ENCODE data around the gene MRPL16.
A peak's percentile ranks its signal among the peaks of the same experiment; 100 is the strongest.
"Not testable (repeated sequence)": the region's sequence is repeated elsewhere in the genome, so short reads cannot be mapped to it uniquely, and the experiment has no call there.

MRPL16 gene

DNA sequence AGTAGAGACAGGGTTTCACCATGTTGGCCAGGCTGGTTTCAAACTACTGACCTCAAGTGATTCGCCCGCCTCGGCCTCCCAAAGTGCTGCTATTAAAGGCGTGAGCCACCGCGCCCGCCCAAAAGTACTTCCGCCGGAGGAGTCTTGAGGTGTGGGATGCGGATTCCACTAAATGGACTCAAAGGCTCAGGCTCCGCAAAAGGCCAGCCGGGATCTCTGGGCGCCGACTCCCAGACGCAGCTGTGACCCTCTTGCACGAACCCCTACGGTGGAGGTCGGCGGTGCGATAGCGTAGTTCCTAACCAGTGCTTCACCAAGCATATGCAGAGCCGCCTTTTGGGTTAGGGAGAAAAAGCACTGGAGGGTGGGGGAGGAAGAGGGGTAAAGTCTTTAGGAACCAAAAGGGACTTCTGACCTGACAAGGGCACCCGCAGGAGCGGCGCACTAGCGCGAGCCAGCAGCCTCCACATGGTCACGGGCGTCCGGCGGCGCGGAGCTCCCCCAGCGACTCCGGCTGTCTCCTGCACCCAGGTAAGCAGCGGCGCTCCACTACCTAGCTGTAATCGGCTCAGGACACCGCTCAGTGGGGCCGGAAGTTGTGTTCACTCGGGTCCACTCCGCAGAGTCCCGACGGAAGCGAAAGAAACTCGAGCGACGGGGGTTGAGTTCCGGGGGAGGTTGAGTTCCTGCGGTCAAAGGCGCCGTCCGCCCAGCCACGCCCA lies at the start of gene MRPL16:
Gene MRPL16 (minus strand): TSS at position 590 of the 722 bp plus-strand sequence. CDS start 120 bp downstream, at position 470.
- DNase-seq: peak; percentile 94

DNA sequence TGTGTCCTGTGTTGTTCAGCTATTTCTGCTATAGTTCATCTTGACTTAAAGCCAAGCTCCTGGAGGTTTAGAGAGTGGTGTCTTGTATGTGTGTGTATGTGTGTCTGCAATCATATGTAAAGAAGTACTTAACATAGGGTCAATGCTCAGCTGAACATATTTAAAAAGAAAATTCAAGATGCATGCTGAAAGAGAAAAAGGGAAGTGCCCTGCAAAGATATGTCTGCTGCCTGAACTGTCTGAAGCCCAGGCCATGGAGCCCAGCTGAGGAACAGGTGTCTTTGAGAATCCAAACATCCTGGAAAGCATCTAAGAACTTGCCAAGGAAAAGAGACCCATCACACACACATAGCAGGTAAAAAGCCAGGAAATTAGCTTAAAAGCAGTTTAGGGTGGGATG lies 49.1 kb upstream of the MRPL16 start:
- no peak for DNase-seq

DNA sequence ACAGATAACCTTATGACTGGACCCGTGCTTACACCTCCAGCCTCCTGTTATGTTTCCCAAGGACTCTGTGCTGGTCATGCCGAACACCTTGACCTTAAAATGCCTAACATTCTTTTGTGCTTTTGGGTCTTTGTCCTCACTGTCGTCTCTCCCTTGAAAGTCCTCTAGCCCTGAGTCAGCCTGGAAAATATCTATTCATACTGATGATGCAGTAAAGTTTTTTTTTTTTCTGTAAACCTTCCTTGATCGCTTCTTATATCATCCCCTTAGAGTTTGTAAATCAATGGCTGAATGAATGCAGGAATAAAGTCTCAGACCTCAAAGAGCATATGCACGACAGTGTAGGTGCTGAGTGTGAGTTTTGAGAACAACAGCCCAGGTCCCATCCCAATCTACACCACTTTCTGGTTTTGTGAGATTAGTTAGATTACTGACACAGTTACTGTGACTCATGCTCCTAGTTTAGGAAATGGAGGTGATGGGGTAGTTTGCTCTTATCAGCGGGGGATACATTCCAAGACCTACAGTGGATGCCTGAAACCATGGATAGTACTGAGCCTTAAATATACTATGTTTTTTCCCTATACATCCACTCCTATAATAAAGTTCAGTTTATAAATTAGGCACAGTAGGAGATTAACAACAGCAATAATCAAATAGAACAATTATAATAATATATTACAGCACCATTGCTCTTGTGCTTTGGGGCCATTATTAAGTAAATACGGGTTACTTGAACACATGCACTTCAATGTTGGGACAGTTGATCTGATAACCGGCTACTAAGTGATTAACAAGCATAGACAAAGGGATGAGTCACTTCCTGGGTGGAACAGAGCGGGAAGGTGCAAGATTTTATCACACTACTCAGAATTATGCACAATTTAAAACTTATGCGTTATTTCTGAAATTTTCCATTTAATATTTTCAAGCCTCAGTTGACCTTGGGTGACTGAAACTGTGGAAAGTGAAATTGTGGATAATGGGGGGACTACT lies 47.2 kb upstream of the MRPL16 start:
- no peak for DNase-seq

DNA sequence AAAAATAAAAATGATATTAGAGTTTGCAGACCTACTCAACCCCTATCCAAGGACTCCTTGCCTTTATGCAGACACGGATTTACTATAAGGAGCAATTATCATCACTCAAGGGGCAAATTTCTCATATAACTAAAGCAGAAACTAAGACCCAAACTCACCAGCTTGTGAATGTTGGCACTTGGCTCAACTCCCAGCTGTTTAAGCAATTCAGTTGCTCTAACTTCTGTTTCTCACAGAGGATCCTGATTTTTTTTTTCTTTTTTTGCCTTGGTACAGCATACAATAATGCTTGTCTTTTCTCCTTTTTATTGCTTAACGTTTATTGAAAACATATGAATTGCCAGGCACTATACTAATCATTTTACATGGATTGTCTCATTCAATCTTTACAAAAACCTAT lies 44.3 kb upstream of the MRPL16 start:
- no peak for DNase-seq

DNA sequence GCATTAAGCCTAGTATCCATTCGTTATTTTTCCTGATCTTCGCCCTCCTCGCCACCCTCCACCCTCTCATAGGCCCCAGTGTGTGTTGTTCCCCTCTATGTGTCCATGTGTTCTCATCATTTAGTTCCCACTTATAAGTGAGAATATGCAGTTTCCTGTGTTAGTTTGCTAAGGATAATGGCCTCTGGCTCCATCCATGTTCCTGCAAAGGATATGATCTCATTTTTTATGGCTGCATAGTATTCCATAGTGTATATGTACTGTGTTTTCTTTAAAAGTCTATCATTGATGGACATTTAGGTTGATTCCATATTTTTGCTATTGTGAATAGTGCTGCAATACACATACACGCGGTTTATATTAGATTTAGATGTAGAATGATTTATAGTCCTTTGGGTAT lies 40.8 kb upstream of the MRPL16 start:
- DNase-seq: not testable (repeated sequence)

DNA sequence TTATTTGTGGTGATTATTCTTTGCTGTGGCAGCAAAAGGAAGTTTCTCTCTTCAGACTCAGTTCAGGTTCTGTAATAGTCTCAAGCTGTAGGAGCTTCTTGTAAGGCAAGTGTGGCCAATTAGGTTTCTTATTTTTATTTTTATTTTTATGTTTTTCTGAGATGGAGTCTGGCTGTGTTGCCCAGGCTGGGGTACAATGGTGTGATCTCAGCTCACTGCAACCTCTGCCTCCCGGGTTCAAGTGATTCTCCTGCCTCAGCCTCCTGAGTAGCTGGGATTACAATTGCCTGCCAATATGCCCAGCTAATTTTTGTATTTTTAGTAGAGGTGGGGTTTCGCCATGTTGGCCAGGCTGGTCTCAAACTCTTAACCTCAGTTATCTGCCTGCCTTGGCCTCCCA lies 39.0 kb upstream of the MRPL16 start:
- not testable (repeated sequence) for DNase-seq

DNA sequence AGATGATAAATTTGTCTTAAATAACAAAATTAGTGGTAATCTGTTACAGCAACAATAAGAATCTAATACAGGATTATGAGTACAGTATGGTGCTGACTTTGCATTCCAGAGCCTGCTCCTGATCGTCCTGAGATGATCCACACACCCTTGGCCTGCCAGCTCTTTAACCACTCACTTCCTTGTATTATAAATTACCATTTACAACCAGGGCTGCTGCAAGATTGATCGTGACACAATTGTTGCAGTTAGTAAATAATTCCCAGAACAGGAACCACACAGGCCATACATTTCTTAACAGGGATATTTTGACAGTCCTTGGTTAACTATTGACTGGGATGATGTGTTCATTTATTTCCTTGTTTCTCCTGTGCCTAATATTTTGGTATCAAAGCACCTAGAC lies 38.6 kb upstream of the MRPL16 start:
- DNase-seq: no peak

DNA sequence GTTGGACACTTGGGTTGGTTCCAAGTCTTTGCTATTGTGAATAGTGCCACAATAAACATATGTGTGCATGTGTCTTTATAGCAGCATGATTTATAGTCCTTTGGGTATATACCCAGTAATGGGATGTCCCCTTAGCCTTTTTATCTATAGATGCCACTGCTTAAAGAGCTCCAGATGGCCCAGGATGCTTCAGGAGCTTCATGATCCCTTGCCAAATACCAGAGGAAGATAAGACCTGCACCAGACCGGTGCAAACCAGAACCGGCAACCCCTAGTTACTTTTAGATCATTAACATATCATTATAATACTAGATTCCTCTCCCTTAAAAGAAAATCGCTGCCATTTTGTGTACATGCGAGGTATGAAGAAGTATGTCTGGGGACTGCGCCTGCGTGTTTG lies 37.9 kb upstream of the MRPL16 start:
- not testable (repeated sequence) for DNase-seq

DNA sequence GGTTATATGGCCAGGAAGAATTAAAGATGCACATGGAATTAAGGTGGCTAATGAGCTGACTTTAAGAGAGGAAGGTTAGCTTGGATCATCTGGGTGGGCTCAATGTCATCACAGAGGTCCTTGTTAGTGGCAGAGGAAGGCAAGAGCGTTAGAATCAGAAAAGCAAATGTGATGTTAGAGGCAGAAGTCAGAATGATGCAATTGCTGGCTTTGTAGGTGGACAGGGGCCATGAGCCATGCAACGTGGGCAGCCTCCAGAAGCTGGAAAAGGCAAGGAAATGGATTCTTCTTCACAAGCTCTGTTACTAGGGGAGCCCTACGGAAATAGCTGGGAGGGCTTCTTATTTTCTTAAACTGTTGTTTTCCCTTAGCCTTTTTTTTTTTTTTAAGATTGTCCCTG lies 37.0 kb upstream of the MRPL16 start:
- no peak for DNase-seq

DNA sequence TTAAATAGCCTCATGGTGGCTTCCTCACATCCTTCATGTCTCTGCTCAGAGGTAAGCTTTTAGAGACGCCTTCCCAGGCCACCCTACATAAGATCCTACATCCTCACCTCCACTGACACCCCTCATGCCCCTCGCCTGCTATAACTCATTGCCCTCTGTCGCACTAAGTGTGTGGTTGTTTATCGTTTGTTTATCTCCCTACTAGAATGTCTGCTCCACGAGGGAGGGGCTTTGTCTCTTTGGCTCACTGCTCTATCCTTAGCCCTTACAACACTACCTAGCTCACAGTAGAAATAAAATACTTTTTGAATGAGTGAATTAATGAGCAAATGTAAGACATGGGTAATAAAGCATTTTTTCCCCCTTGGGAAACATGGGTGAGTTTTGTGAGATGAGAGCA lies 36.0 kb upstream of the MRPL16 start:
- no peak for DNase-seq

DNA sequence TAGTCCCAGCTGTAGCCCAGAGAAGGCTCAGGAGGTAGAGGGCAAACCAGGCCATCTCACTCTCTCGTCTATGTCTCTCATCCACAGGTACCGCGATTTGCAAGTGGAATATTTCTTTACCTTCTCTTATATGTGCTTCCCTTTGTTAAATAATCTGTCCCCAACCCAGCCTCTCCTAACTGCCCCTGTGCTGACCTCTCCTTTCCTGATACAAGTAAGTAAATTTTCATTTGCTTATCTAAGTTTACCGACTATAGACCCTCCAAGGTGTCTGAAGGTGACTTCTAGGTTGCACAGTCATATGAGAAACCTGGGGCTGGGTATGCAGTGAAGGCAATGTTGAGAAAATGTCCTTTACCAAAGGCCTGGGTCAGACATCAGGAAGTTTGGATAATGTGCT lies 34.8 kb upstream of the MRPL16 start, which contains the start of gene CBLIF:
Gene CBLIF (minus strand): TSS at position 101 of the 400 bp plus-strand sequence. CDS start 46 bp downstream, at position 55.
- DNase-seq: no peak

DNA sequence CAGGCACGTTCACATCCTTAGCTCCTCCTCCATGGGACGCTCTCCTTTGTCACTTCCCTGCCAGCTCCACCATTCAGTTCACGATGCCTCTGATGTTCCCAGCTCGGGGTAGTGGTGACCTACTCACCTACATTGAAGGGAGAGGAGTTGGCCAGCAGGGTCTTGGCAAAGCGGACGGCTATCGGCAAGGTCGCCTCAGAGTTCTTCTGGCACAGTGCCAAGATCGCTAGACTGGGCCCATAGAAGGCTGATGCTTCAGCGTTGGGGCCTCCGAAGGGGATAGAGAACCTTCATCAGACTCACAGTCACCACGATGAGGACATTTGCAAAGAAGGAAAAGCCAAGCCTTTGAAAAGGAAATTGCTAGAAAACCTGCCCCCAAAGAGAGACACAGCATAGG lies 31.7 kb upstream of the MRPL16 start:
- DNase-seq: no peak

DNA sequence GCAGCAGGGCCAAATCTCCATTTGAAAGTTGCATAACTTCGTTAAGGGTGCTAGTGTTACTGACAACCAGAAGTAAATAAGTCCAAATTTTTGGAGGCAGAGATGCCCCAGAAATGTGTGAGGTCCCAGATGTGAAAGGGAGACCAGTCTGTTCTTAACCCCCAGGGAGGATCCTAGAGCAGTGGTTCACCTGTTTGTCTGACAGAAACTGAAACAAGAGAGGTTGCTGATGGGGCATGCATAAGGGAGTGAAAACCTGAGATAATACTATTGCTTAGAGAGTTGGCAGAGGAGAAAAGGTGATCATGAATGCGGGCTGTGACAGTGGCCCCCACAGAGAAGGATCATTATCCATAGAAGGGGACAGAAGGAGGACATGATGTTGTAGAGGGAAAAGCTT lies 30.9 kb upstream of the MRPL16 start:
- no peak for DNase-seq

DNA sequence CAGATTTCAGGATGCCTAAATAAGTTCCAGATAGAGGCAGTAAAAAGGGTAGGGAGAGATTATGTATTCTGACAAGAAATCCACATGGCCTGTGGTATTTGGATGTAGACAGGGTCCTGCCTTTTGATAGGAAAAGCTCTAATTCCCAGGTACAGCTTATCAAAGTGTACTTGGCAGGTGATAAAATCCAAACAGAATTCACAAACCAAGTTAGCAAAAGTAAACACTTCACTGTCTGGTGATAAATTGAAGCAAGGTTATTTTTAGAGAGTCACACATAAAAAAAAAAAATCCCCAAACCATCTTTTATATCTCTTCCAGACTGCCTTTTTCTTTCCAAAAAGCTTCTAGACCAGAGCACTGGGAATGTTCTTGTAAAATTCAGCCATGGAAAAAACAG lies 29.0 kb upstream of the MRPL16 start:
- DNase-seq: no peak

DNA sequence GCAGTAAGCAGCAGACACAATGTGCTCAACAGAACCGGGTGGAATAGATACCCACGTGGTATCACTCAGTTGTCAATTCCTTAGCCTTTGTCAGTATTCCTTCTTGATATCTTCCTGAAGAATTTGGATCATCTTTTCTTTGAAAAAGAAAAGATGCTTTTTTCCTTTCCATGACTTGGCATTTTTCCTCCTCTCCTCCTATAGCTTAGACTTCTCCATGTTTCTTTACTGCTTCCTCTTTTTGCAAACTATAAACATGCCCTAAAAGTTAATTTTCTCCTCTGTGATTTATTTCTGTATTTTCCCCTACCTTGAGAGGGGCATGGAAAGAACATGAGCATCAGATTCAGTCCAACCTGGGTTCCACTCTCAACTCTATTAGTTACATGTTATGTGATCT lies 23.0 kb upstream of the MRPL16 start:
- DNase-seq: no peak

DNA sequence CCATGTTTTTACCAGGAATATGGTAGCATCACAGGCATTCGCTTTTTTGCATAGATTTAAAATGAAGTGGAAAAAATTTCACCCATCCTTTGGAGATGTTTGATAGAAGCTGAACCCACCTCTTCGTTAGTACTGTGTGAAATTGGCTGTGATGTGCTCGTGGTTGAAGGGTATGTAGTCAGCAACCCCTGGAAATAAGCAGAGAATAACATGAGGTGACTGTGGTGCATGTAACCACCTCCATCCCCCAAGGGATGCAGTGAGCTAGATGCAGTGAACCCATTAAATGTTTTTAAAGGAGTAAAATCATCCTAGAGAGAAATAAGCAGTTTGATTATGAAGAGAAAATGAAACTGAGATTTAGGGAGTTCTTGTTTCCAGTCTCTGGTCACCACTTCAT lies 18.8 kb upstream of the MRPL16 start:
- DNase-seq: no peak

DNA sequence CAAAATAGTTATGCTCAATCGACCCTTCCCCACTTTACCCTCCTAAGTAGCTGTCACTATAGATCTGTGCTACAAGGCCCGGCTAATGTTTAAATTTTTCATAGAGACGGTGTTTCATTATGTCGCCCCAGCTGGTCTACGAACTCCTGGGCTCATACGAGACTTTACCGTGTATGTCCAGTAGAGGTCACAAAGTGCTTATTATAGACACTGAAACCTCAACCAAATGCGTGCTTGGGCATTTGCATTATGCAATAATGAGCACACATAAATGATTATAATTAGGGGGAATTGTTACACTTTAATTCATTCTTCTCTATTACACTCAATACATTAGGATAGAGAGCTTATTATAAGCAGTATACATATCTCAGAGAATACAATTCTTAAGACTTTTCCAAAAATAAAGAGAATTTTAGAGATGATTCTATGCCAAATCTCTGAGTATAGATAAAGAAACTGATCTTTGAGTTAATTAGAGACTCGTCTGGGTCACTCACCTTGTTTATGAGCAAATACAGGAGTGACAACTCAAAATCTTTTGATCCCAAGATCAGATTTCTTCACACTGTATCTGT lies 12.5 kb upstream of the MRPL16 start:
- DNase-seq: peak; percentile 48

DNA sequence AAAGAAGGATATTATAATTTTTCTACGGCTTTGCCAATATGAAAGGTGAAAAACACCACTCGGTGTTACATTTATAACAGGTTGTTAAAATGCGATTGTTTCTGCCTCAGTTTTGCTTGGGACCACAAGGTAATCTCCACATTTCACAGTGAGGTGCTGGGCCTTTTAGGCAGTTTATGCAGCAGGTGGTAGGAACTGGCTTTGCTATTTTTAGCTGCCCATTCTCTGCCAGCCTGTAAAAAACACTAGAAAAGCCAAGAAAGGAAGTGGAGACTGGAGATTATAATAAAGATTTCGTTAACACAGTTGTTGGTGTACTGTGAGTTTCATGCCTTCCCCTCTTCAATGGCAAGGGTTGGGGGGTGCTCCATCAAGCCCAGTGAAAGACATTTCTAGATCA lies 8.0 kb upstream of the MRPL16 start:
- DNase-seq: no peak

DNA sequence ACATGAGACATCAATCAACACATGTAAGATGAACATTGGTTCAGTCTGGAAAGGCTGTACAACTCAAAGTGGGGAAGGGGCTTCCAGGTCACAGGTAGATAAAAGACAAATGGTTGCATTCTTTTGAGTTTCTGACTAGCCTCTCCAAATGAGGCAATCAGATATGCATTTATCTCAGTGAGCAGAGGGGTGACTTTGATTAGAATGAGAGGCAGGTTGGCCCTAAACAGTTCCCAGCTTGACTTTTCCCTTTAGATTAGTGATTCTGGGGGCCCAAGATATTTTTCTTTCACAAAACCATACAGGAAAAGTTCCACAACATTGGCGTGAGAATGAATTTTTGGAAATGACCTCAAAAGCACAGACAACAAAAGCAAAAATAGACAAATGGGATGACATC lies 5.9 kb upstream of the MRPL16 start:
- DNase-seq: not testable (repeated sequence)

DNA sequence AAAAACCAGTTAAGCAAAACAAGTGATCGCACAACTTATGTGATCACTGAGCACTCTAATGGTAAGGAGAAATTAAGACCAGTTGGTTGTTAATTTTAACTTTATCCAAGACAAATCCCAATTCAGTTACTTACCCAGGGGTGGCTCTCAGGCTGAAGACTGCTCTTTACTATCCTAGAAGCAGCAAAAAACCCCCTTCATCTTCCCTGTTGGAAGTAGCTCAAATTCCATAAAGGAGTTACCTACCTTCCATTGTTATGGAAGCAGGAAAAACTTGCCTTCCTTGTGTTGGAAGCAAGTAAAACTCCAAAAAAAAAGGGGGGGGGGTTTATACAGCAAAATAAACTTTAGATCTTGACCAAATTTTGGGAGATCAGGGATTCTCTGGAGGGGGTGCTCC lies 5.2 kb upstream of the MRPL16 start:
- no peak for DNase-seq

DNA sequence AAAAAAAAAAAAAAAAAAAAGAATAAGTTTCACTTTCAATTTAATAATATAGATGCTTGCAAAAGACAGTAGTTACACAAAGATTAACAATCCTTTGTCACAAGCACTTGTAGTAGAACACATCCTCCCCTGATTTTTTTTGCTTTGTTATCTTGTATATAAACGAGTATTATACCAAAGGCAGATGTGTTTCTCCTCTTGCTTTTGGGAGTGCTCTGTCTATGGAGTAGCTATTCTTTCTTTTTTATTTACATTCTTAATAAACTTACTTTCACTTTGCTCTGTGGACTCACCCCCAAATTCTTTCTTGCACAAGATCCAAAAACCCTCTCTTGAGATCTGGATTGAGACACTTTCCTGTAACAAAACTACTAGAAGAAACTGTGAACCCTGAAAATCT lies 3.4 kb upstream of the MRPL16 start:
- no peak for DNase-seq

DNA sequence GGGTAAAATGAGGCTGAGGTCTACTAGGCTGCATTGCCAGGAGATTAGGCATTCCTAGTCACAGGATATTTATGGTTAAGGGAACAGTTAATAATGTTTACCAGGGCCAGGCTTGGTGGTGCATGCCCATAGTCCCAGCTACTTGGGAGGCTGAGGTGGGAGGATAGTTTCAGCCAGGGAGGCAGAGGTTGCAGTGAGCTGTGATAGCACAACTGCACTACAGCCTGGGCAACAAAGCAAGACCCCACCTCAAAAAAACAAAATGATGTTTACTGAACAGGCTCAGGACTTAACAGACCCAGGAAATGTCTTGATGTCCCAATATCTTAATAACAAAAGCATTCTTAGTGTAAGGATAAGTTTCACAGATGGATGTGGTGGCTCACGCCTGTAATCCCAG lies 2.8 kb upstream of the MRPL16 start:
- no peak for DNase-seq

DNA sequence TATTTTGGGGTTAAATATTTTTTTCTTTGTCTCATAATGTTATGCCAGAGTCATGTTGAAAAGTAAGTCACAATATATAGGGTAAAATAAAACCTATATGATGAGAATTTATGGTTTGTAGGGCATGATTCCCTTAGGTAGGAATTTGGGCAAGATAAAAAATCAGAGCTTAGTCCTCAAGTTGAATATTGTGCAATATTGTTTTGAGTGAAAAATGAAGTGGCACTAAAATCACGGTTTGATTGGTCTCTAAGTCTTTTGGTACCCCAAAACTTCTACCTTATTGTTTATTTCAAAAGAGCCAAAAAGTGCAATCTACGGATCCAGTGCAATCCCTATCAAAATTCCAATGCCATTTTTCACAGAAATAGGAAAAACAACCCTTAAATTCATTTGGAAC lies 1.6 kb upstream of the MRPL16 start:
- no peak for DNase-seq

DNA sequence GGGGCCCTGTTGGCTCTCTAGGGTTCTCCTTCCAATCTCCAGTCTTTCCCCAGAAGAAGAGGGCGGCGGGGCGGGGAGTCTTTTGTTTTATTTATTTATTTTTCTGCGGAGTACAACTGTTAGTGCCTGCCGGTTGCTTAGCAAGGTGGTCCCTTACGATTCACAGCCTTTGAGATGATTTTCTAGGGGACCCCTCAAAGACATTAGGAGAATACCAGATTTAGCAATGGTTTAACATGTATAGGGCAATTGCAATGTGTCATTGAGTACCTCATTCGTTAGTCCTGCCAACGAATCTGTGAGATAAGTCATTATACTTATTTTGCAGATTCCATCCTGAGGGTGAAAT lies 307 bp upstream of the MRPL16 start:
- DNase-seq: no peak
